Dedifferentiated amniotic fluid mesenchymal stem cell (primary cell): ENCODE results near the gene SPOCK1.
A peak's percentile ranks its signal among the peaks of the same experiment; 100 is the strongest.
"Not testable (repeated sequence)": the region's sequence is repeated elsewhere in the genome, so short reads cannot be mapped to it uniquely, and the experiment has no call there.

ENCODE experiments used
- DNase-seq: peaks from one replicate; pipeline ENCODE4 v3.0.0-alpha.2; 2016; ENCODE audit errors: extremely low spot score

The SPOCK1 gene

DNA sequence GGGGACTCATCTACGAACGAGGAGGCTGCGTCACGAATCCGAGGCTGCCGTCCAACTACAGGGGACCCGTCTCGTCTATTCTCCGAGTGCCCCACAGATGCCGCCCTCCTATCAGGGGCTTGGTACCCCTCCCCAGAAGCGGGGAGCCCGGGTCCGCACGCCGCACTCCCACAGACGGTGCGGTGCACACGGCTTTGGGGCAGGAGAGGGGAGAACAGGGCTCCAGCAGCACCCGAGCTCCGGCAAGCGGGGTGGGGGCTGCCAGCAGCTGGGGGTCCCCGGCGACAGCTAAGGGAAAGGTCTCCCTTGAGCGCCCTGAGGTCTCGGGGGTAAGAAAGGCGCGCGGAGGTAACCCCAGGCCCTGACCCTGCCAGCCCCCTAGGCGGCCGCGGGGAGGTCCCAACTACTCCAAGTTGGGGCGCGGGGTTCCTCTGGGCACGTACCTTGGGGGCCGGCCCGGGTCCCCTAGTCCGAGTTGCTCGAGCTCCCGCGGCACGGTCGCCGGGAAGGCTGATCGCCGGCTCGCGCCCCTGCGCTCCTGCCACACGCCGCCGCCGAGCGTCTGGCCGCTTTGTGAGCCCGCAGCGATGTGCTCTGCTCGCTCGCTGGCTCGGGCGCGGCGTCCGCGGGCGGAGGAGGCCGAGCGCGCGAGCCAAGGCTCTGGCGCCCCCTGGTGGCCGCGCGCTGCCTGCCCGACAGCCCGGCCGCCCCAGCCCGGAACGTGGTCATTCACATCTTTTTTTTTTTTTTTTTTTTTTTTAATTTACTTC is at the start of gene SPOCK1:
SPOCK1 (minus strand) TSS at position 591 of the 770 bp plus-strand sequence.
- DNase-seq = peak; percentile 70

DNA sequence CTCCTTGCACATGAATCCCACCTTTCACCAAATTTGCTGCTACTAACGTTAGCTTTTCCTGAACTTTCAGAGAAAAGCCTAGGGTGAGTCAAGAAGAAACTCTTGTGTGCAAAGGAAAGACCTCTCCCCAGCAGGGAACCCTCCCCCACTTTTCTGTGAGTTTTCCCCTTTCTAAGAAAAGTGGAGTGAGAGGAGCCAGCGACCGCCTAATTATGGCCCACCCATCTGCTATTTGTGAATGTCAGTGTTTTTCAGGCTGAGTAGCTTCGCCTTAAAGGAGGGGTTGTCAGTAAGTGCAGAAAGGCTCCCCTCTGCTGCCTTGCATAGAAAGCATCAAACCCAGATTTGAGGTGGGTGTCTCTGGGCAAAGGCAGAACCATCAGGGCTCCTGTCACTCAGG is 46.8 kb upstream of the SPOCK1 start:
- no peak for DNase-seq

DNA sequence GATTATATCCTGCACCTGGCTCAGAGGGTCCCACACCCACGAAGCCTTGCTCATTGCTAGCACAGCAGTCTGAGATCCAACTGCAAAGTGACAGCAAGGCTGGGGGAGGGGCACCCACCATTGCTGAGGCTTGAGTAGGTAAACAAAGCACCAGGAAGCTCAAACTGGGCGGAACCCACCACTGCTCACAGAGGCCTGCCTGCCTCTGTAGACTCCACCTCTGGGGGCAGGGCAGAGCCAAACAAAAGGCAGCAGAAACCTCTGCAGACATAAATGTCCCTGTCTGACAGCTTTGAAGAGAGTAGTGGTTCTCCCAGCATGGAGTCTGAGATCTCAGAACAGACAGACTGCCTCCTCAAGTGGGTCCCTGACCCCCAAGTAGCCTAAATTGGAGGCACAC is 36.3 kb upstream of the SPOCK1 start:
- DNase-seq = not testable (repeated sequence)

DNA sequence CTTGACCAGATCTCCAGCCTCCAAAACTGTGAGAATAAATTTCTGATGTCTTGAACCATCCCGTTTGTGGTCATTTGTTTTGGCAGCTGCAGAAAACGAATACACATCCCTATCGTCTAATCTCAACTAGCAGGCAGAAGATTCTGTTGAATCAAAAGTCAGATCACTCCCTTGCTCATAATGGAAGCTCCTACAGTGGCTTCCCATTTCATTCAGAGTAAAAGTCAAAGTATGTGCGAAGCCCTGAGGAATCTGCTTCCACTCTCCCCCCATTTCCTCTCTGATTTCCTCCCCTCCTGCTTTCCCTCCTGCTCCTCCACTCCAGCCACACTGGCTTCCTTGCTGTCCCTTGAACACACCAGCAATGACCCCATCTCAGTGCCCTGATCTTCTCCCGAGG is 34.8 kb upstream of the SPOCK1 start:
- no peak for DNase-seq

DNA sequence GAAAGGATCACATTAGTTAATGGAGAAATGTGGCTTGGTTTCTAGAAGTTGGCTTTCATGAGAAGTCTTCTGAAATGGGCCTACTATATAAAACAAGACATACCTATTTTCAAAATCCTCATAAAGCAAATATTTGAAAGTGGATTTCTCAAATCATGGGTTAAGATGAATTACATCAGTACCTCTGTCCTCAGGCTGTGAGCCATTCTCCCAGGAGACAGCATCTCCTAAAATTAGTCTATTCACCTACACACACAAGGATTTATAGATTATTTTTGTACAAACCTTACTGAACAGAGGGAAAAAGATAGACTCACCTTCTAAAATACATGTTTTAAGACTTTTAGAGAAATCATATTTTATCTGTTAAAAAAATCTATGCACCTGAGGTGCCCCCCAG is 32.1 kb upstream of the SPOCK1 start:
- DNase-seq = no peak

DNA sequence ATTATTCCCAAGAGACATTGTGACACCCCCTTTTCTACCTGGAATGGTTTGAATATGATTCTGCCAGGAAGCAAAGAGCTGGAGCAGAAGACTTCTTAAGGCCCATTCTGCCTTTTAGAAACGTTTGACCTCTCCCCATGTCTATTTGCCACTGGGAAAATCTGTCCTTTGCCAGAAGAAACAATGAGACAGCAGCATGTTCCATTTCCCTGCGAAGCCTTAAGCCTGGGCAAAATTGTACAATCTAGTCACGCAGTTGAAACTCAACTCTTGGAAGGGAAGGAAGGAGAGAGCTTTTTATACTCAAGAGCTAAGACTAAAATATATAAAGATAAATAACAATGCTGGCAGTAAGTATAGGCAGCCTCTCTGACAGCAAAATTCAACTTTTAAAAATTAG is 22.1 kb upstream of the SPOCK1 start:
- DNase-seq = peak; percentile 7

DNA sequence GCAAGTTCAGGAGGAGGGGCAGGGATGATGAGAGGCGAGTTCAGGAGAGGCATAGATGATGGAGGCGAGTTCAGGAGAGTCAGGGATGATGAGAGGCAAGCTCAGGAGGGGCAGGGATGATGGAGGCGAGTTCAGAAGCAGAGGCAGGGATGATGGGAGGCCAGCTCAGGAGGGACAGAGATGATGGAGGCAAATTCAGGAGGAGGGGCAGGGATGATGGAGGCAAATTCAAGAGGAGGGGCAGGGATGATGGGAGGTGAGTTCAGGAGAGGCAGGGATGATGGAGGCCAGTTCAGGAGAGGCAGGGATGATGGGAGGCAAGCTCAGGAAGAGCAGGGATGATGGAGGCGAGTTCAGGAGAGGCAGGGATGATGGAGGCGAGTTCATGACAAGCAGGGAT is 17.8 kb upstream of the SPOCK1 start:
- DNase-seq = no peak

DNA sequence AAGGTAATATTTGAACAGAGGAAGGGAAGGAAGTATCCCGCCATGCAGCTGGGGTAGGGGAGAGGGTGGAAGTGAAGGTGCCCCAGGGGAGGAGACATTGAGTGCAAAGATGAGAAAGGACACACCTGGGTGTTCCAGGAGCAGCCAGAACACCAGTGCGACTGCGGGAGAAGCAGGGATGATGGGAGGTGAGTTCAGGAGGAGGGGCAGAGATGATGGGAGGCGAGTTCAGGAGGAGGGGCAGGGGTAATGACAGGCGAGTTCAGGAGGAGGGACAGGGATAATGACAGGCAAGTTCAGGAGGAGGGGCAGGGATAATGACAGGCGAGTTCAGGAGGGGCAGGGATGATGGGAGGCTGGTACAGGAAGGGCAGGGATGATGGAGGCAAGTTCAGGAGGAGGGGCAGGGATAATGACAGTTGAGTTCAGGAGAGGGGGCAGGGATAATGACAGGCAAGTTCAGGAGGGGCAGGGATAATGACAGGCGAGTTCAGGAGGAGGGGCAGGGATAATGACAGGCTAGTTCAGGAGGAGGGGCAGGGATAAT is 17.2 kb upstream of the SPOCK1 start:
- DNase-seq = peak; percentile 12

DNA sequence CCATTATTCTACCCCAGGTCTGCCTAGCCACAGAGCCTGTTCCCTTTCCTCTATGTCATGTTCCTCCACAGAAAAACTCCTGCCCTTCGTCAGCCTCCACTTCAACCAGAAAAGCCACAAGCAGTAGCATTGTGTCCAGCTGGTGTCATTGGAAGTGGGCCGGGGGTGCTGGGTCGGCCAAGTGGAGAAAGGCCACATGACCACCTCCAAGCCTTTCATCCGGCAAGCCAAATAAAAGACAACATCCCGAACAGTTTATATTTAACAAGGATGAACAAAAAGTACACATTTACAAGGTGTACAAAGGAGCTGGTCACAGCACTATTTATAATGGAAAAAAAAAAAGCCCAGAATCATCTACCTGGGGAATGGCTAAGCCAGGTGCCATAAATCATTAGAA is 16.1 kb upstream of the SPOCK1 start:
- no peak for DNase-seq

DNA sequence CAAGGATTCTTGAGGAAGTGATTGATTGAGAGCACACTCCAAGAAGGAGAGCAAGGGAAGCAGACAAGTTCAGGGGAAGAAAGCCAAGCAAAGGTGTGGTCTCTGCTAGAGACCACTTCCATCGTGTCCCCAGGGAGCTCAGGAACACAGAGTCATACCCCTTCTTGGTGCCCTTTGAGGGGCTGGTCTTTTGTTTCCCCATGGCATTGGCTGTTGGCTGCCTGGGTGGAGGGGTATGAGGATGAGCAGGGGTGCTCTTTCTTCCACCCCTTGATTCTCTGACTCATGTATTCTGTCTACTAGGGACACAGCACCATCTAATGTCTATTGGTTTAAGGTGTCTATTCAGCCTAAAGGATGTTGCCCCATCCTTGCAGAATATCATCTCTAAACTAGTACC is 11.5 kb upstream of the SPOCK1 start:
- DNase-seq = no peak

DNA sequence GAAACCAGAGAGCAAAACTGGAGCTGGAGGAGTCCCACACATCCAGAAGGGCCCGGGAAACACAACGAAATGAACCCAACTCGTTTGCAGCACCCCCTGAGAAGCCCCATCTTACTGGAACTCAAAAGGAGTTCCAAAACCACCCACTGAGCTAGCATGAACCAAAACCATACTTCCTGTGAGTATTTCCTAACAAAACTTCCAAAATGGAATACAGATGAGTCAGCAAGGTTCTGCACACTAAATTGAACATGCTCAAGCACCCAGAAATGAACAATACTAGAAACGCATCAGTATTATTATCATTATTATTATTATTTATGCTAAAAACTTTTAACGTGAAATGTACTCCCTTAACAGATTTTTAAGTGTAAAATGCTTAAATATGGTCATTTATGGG is 8.0 kb upstream of the SPOCK1 start:
- no peak for DNase-seq

DNA sequence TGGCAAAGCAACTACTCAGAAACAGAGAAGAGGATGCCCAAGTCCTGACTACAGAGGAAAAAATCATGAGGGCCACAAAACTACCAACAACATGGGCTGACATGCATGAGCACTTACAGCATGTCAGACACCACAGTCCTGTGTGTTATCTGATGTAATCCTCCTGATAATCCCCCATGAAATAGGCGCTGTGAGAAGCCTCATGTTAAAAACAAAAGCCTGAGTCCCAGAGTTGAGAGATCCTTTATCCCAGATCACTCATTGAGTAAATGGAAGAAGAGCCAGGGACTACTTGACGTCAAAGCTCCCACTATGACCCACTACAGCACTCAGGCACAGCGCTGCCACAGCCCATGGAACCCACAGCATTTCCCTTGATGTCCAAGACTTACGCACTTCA is 7.2 kb upstream of the SPOCK1 start:
- DNase-seq = no peak

DNA sequence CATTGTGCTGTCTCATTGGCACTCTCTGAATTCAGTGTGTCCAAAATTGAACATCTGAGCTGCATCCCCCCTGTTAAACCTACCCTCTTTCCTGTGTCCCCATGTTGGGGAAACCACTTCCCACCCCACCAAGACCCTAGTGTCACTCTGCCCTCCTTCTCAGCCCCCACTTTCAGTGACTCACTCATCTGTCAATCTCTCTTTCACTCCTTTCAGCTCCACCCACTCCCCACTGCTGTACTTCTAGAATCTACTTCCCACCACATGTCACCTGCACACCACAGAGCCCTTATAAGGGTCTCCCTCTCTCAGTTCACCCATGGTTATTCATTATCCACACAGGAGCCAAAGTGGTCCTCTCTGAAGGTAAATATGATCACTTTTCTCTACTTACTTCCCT is 5.8 kb upstream of the SPOCK1 start:
- no peak for DNase-seq

DNA sequence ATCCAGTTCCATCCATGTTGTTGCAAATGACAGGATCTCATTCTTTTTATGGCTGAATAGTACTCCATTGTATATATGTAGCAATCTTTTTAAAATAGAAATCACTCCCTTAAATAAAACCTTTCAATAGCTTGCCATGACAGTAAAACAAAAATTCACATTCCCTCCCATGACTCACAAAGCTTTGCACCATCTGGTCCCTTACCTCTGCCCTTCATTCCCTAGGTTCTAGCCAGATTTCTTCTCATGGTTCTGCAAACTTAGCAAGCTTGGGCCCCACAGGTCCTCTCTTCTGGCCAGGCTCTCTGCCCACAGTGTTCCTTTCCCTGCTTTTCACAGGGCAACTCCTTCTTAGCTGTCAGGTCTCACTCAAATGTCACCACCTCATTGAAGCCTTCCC is 4.3 kb upstream of the SPOCK1 start:
- no peak for DNase-seq

DNA sequence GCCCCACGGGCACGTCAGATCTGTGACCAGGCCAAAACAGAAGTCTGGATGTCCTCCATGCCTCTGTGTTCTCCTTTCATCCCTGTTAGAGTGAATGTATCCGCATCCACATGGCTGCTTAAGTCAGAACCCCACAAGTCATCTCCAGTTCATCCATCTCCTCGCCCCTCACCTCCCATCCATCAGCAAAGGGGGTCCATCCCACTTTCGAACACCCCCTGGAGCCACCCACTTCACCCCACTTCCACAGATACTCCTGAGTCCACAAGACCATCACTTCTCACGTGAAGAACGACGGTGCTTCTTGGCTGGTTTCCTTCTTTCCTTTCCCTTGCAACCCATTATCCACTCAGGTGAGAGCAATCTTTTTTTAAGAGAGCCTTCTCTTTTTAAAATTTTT is 3.5 kb upstream of the SPOCK1 start:
- no peak for DNase-seq

DNA sequence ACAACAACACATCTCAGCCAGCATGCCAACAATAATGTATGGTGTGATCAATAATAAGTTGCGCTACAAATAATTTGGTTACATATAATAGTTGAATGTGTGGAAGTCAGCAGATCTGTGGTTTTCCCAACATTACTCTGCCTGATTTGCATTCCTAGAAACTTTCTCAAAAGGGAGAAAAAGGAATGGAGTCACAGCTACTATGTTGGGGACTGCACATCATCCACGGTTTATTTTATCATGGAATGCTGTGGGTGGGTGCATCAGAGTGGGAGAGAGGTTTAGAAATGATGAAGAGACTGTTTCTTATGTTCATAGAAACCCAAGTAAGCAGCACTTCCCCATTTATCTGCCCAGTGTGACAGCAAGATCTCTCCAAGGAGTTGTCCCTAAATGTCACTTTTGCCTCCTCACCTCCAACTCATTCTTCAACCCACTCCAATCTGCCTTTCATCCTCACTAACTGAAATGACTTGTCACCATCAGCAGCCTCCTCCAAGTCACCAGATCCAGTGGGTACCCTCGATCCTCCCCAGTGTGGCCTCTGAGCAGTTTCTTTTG is 2.8 kb upstream of the SPOCK1 start:
- DNase-seq = no peak

DNA sequence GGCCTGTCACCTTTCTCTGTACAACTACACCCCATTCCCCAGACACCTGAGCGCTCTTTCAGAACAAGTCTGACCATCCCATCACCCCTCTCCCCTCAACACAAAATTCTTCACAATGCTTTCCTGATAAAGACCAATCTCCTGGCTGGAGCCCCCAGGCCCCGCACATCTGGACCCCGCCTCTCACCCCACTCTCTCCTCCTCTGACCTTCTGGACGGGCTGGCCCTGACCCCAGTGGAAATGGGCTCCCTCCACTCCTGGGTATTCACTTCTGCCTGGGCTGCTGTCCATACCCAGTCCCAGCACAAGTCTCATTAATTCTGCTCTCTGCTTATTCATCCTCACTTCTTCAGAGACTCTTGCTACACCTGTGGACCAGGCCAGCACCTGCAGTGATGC is 2.1 kb upstream of the SPOCK1 start:
- no peak for DNase-seq

DNA sequence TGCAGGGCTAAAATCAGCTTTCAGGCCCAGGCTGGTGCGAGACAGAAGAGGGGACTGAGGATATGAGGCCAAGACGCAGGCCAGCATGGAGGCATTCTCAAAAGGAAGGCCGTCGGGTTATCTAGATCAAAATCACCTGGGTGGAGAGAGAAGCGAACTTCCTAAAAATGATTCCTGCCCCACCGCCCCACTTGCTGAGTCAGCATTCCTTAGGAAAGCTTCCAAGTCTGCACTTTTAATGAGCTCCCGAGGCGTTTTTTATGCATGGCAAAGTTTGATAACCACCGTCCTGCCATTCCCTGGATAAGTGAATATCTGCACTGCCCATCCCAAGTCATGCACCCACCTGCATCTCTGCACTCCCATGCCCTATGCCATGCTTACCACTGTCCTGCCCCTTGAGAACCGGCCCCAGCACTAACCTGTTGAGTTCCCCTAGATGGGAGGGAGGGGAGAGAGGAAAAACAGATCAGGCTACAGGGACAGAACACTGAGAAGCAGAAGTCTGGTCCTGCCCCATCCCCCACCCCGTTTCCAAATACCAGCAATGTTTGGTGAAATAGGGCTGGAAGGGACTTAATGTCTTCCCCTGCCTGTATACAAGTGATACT is 1.6 kb upstream of the SPOCK1 start:
- no peak for DNase-seq

DNA sequence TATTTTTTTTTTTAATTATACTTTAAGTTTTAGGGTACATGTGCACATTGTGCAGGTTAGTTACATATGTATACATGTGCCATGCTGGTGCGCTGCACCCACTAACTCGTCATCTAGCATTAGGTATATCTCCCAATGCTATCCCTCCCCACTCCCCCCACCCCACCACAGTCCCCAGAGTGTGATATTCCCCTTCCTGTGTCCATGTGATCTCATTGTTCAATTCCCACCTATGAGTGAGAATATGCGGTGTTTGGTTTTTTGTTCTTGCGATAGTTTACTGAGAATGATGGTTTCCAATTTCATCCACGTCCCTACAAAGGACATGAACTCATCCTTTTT is 351 bp upstream of the SPOCK1 start:
- DNase-seq = not testable (repeated sequence)

DNA sequence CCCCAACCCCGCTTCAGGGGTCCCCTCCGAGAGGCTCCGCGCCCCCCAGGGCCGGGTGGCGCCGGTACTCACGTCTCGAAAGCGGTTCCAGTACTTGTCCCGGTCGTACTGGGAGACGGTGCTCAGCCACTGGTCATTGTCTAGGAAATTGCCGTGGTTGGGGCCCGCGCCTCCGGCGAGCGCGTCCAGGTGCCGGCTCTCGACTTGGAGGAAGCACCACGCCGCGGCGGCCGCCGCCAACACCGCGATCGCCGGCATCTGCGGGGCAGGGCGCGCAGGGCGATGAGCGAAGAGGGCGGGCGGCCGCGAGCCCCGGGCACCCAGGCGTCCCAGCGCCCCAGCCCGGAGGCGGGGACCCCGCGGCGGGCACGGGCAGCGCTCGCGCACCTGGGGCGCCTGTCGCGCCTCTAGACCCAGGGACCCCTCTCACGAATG is 808 bp downstream of the SPOCK1 start:
- no peak for DNase-seq

DNA sequence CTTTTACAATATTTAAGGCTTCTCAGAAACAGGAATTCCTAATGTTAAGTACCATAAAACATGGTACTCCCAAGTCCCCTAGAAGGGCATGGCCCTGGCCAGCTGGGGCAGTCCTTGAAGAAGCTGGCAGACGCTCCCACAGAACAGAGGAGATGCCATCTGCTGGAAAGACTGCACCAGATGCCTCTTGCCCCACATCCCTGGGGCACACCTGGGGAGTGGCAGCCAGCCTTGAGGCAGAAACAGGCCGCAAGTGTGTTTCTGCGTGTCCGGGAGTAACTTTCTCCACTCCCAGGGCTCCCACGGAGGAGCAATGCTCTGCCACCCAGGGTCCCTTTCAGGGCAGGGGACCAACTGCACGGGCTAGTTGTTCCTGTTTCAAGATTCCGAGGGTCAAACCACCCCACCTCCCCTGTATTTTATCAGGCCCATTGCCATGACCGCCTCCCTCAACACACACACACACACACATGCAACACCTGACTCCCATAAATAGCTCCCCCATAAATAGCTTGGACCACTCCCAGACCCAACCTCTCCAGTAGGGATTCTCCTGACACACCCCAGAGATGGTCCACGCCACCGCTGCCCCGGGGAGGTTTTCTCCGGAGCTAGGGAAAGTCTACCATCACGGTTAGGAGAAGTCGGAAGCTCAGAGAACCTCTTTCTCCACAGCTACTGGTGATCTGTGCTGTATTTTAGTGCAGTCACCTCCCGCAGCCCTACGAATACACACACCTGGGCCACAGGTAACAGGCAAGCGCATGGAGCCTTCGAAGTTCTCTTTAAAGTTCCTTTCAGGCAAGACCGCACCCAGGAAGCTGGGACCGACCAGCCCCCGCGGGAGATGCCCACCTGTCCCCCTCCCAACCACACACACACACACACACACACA is 1.5 kb downstream of the SPOCK1 start:
- no peak for DNase-seq

DNA sequence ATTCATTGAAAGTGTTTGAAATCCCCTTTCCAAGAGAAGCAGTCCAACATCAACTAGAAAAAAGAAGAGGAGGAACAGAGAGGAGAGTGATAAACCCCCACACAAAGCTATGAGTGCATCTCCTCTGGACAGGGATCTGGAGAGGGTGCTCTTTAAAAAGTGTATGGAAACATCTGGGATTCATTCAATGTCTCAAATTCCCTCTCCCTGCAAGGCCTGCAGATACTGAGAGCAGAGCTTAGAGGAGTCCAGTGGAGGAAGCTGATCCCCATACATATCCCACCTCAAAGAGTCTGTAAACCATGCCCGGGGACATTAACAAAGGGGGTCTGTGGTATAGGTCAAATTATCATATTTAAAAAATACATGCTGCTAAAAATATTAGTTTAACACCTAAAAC is 2.2 kb downstream of the SPOCK1 start:
- peak; percentile 30 for DNase-seq
